Muscle of leg (tissue), 11 donors: Measurements from ENCODE around the gene RANBP3. TPM values are rescaled to one million over a fixed set of nuclear protein-coding genes. Genes with fewer than 3 reads are reported as not detected.

Experiments
- DNase-seq: peaks from one replicate; pipeline ENCODE4 v3.0.0; 2013
- H3K27ac ChIP-seq: one replicate; pipeline ENCODE4 v1.5.1; 2013; ENCODE audit warnings: mild to moderate bottlenecking, low read length, control low read depth
- H3K27me3 ChIP-seq: one replicate; pipeline ENCODE4 v1.6.1; 2013; ENCODE audit warnings: low read length; ENCODE audit not compliant: control insufficient read depth, insufficient read depth
- H3K36me3 ChIP-seq: one replicate; pipeline ENCODE4 v1.6.1; 2013; ENCODE audit warnings: low read length; ENCODE audit not compliant: control insufficient read depth, insufficient read depth
- H3K4me1 ChIP-seq: one replicate; pipeline ENCODE4 v1.6.1; 2013; ENCODE audit warnings: low read length; ENCODE audit not compliant: control insufficient read depth, insufficient read depth
- H3K4me3 ChIP-seq: one replicate; pipeline ENCODE4 v1.5.1; 2013; ENCODE audit warnings: low read length, control low read depth
- H3K9me3 ChIP-seq: replicated peaks from 2 replicates; pipeline ENCODE4 v1.6.1; 2013; ENCODE audit warnings: low read depth, low read length; ENCODE audit not compliant: control insufficient read depth
- WGBS: methylation state at CpG from one replicate; pipeline ENCODE4 v1.1.5; 2013; ENCODE audit warnings: missing lambda C conversion rate; ENCODE audit not compliant: insufficient coverage; 5-methylcytosine and 5-hydroxymethylcytosine counted together
- polyA plus RNA-seq, 8 donors: library from polyadenylated mRNA; unstranded; fragments of 120-200 nt; gene quantifications; one replicate each; pipeline versions ENCODE4 v1.2.1 to v1.2.3, GENCODE V29; 2013; ENCODE audit warnings: inconsistent platforms in 1 of 8, low replicate concordance in 1 of 8; ENCODE audit not compliant: insufficient read length in 8 of 8, insufficient read depth in 1 of 8
- total RNA-seq: library from RNA; stranded (reverse); fragments of 120-200 nt; gene quantifications from one replicate; pipeline ENCODE4 v1.2.4, GENCODE V29; 2013

Gene RANBP3
- total and polyA plus RNA-seq, 9 donors: 29.2 to 52.4 (median 43.6) TPM

- DNase-seq: no peak
- H3K36me3 ChIP-seq: peaks cover 13% of the 10 kb centered on the region
- peaks cover 14% of the 10 kb centered on the region for H3K4me1 ChIP-seq
- H3K27ac ChIP-seq: no peak overlapping the region
- WGBS: 93% methylated on average over 17 of the region's 22 CpGs
- H3K4me3 ChIP-seq: no peak overlapping the region
- no peaks in the 10 kb centered on the region for H3K27me3 ChIP-seq
- H3K9me3 ChIP-seq: no peaks in the 10 kb centered on the region
Observed at GRCh38 chr19:6020972-6021805, 43.2 kb upstream of the RANBP3 start.

GRCh38 chr19:6020166-6020882 lies 42.4 kb upstream of the RANBP3 start:
- Histone ChIP-seq H3K27me3 (no peaks in the 10 kb centered on the region), H3K27ac (no peak overlapping the region), H3K4me1 (peaks cover 14% of the 10 kb centered on the region), H3K4me3 (no peak overlapping the region), H3K36me3 (peaks cover 13% of the 10 kb centered on the region), H3K9me3 (no peaks in the 10 kb centered on the region)
- no peak for DNase-seq
- WGBS: 85% methylated on average over 16 of the region's 20 CpGs

GRCh38 chr19:6018786-6019185 lies 40.8 kb upstream of the RANBP3 start:
- DNase-seq: no peak
- no peaks in the 10 kb centered on the region for H3K27me3 ChIP-seq
- no peak overlapping the region for H3K4me3 ChIP-seq
- H3K9me3 ChIP-seq: no peaks in the 10 kb centered on the region
- peaks cover 12% of the 10 kb centered on the region for H3K36me3 ChIP-seq
- no peak overlapping the region for H3K27ac ChIP-seq
- WGBS: 38% methylated on average over 7 of the region's 10 CpGs
- peaks cover 14% of the 10 kb centered on the region for H3K4me1 ChIP-seq

GRCh38 chr19:6017576-6017975 lies 39.6 kb upstream of the RANBP3 start:
- 54% methylated on average over 6 of the region's 11 CpGs for WGBS
- DNase-seq: no peak
- Histone ChIP-seq H3K27ac (no peak overlapping the region), H3K4me3 (no peak overlapping the region), H3K27me3 (no peaks in the 10 kb centered on the region), H3K36me3 (peaks cover 14% of the 10 kb centered on the region), H3K4me1 (peaks cover 8% of the 10 kb centered on the region), H3K9me3 (no peaks in the 10 kb centered on the region)

- H3K27ac ChIP-seq: no peak overlapping the region
- no peaks in the 10 kb centered on the region for H3K4me1 ChIP-seq
- H3K9me3 ChIP-seq: no peaks in the 10 kb centered on the region
- WGBS: 87% methylated on average over 19 of the region's 26 CpGs
- H3K36me3 ChIP-seq: peaks cover 26% of the 10 kb centered on the region
- no peak overlapping the region for H3K4me3 ChIP-seq
- DNase-seq: no peak
- H3K27me3 ChIP-seq: no peaks in the 10 kb centered on the region
Observed at GRCh38 chr19:6015841-6016545, 38.1 kb upstream of the RANBP3 start.

GRCh38 chr19:6014551-6015135 lies 36.7 kb upstream of the RANBP3 start:
- Histone ChIP-seq H3K36me3 (peaks cover 23% of the 10 kb centered on the region), H3K4me1 (no peaks in the 10 kb centered on the region), H3K27me3 (no peaks in the 10 kb centered on the region), H3K4me3 (no peak overlapping the region), H3K9me3 (no peaks in the 10 kb centered on the region), H3K27ac (no peak overlapping the region)
- 78% methylated on average over 8 of the region's 13 CpGs for WGBS
- DNase-seq: no peak

- H3K27me3 ChIP-seq: no peaks in the 10 kb centered on the region
- WGBS: 76% methylated on average over 10 of the region's 18 CpGs
- no peak overlapping the region for H3K27ac ChIP-seq
- no peak for DNase-seq
- no peak overlapping the region for H3K4me3 ChIP-seq
- peaks cover 27% of the 10 kb centered on the region for H3K36me3 ChIP-seq
- no peaks in the 10 kb centered on the region for H3K9me3 ChIP-seq
- no peaks in the 10 kb centered on the region for H3K4me1 ChIP-seq
Observed at GRCh38 chr19:6012426-6013170, 34.7 kb upstream of the RANBP3 start.

- H3K9me3 ChIP-seq: no peaks in the 10 kb centered on the region
- no peak overlapping the region for H3K27ac ChIP-seq
- H3K36me3 ChIP-seq: peaks cover 33% of the 10 kb centered on the region
- WGBS: 86% methylated on average over 1 of the region's 1 CpG
- H3K4me3 ChIP-seq: no peak overlapping the region
- H3K27me3 ChIP-seq: no peaks in the 10 kb centered on the region
- no peak for DNase-seq
- H3K4me1 ChIP-seq: no peaks in the 10 kb centered on the region
Observed at GRCh38 chr19:6011794-6012193, 33.9 kb upstream of the RANBP3 start.

- H3K9me3 ChIP-seq: no peaks in the 10 kb centered on the region
- no peaks in the 10 kb centered on the region for H3K4me1 ChIP-seq
- H3K4me3 ChIP-seq: no peak overlapping the region
- H3K36me3 ChIP-seq: peaks cover 34% of the 10 kb centered on the region
- no peak for DNase-seq
- H3K27me3 ChIP-seq: no peaks in the 10 kb centered on the region
- WGBS: 50% methylated on average over 9 of the region's 10 CpGs
- no peak overlapping the region for H3K27ac ChIP-seq
Observed at GRCh38 chr19:6011206-6011605, 33.3 kb upstream of the RANBP3 start.
